ENCODE measurements around the gene PHKG1. TPM values are rescaled to one million over a fixed set of nuclear protein-coding genes. Genes with fewer than 3 reads are reported as not detected.

The PHKG1 gene
- total RNA-seq, 3 donors from 2014 or later (not counting 1 experiment from before 2014, with no cell fraction given): 4.9 to 5.6 (median 5.0) TPM

DNA sequence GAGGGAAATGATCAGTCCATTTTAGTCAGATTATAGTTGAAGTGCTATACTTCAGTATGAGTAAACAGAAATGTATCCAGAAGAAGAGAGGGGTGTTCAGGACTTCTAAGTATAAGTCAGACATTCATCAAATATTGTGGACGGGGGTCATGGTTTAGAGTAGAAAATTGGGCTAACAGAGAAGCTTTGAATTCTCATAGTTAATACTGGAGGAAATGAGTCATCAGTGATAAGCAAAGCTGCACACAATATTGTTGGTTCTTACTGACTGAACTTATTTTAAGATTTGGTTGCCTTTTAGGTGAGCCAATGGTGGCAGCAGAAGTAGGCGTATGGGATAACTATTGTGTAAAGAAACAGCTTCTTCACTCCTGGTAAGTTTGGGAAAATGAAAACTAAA, 30.4 kb downstream of the PHKG1 start:
- intact Hi-C loops (cut with micrococcal nuclease): loop anchor here (5.0 kb wide), 2 partner anchors 110 to 695 kb away; partner anchors contain the start of genes LANCL2 and MRPS17
- no peak for ATAC-seq
- no peaks in the 10 kb centered on the region for H3K27me3 ChIP-seq (ENCODE audit: control insufficient read depth, insufficient read depth, low read length)
- Mint-ChIP-seq H3K9me3 (no peaks in the 10 kb centered on the region), H3K4me1 (peaks cover 27 to 31% of the 10 kb centered on the region in 2 donors), H3K27ac (peak overlapping the region; percentile 95 to 98), H3K4me3 (peak overlapping the region; percentile 95), H3K27me3 (ENCODE audit: low read depth in 2 of 2) (no peaks in the 10 kb centered on the region), H3K36me3 (peaks cover 21% of the 10 kb centered on the region)
- peaks cover 48% of the 10 kb centered on the region for H3K36me3 ChIP-seq (ENCODE audit: control insufficient read depth, insufficient read depth, low read length)
- no peak for DNase-seq
- no peak for TF ChIP-seq CTCF (IDR thresholded peaks at IDR 0.05)
- H3K4me3 ChIP-seq (ENCODE audit: low read length): no peak overlapping the region
- 81% methylated on average over 2 of the region's 2 CpGs for WGBS (ENCODE audit: insufficient coverage)
- no peak overlapping the region for H3K27ac ChIP-seq (ENCODE audit: low read length)
- peaks cover 14% of the 10 kb centered on the region for H3K4me1 ChIP-seq (ENCODE audit: control insufficient read depth, insufficient read depth, low read length)
- H3K9me3 ChIP-seq (ENCODE audit: control insufficient read depth, insufficient read depth, low read length): no peaks in the 10 kb centered on the region

DNA sequence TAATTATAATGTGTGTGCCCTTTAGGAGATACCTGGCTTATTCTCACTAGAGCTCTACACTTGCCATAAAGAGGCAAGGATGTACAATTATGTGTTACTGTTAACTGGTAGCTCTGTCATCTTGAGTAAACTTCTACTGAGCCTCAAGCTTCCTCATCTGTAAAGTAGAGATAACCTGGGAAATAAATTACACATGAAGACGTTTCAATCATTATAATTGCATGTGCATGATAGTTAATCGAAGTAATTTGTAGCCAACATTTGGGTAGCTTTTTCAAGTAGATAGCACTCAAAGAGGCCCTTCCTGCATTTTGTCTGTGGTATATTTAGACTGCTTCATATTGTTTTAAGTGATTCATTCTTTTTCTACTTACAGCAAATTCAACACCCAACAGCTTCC, 38.8 kb downstream of the PHKG1 start:
- no peak for TF ChIP-seq CTCF (IDR thresholded peaks at IDR 0.05)
- DNase-seq: no peak
- H3K4me3 Mint-ChIP-seq: peak overlapping the region; percentile 40
- H3K9me3 ChIP-seq (ENCODE audit: control insufficient read depth, insufficient read depth, low read length): no peaks in the 10 kb centered on the region
- H3K27me3 Mint-ChIP-seq (ENCODE audit: low read depth in 2 of 2): no peaks in the 10 kb centered on the region
- peaks cover 49% of the 10 kb centered on the region for H3K36me3 ChIP-seq (ENCODE audit: control insufficient read depth, insufficient read depth, low read length)
- H3K4me1 ChIP-seq (ENCODE audit: control insufficient read depth, insufficient read depth, low read length): peaks cover 27% of the 10 kb centered on the region
- no peak overlapping the region for H3K27ac ChIP-seq (ENCODE audit: low read length)
- intact Hi-C loops (cut with micrococcal nuclease): loop anchor here (5.0 to 10.0 kb wide), 2 partner anchors 53 to 479 kb away; partner anchors contain the start of genes CHCHD2 and VOPP1
- no peak for ATAC-seq
- H3K27me3 ChIP-seq (ENCODE audit: control insufficient read depth, insufficient read depth, low read length): no peaks in the 10 kb centered on the region
- peaks cover 4 to 18% of the 10 kb centered on the region in 2 donors for H3K4me1 Mint-ChIP-seq
- H3K4me3 ChIP-seq (ENCODE audit: low read length): no peak overlapping the region
- H3K9me3 Mint-ChIP-seq: no peaks in the 10 kb centered on the region
- WGBS (ENCODE audit: insufficient coverage): 100% methylated on average over 2 of the region's 2 CpGs
- peak overlapping the region in 1 of 2 donors; percentile 43 for H3K27ac Mint-ChIP-seq
- H3K36me3 Mint-ChIP-seq: peaks cover 6% of the 10 kb centered on the region

DNA sequence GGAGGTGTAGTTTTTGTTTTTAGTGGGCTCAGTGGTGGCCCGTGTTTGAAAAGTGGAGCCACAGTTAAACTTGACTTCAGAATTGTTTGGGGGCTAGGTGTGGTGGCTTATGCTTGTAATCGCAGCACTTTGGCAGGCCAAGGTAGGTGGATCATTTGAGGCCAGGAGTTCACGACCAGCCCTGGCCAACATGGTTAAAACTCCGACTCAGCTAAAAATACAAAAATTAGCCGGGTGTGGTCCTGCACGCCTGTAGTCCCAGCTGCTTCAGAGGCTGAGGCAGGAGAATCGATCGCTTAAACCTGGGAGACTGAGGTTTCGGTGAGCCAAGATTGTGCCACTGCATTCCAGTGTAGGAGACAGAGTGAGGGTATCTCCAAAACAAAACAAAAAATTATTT, 39.4 kb downstream of the PHKG1 start:
- no peaks in the 10 kb centered on the region for H3K27me3 Mint-ChIP-seq (ENCODE audit: low read depth in 2 of 2)
- Histone ChIP-seq H3K36me3 (ENCODE audit: control insufficient read depth, insufficient read depth, low read length) (peaks cover 43% of the 10 kb centered on the region), H3K27me3 (ENCODE audit: control insufficient read depth, insufficient read depth, low read length) (no peaks in the 10 kb centered on the region), H3K4me1 (ENCODE audit: control insufficient read depth, insufficient read depth, low read length) (peaks cover 27% of the 10 kb centered on the region), H3K9me3 (ENCODE audit: control insufficient read depth, insufficient read depth, low read length) (no peaks in the 10 kb centered on the region), H3K4me3 (ENCODE audit: low read length) (no peak overlapping the region), H3K27ac (ENCODE audit: low read length) (no peak overlapping the region)
- ATAC-seq (no peak), DNase-seq (no peak)
- H3K9me3 Mint-ChIP-seq: no peaks in the 10 kb centered on the region
- peak overlapping the region; percentile 83 to 93 for H3K27ac Mint-ChIP-seq
- 86% methylated on average over 9 of the region's 9 CpGs for WGBS (ENCODE audit: insufficient coverage)
- H3K4me3 Mint-ChIP-seq: peak overlapping the region; percentile 21
- TF ChIP-seq CTCF (IDR thresholded peaks at IDR 0.05): no peak
- intact Hi-C loops (cut with micrococcal nuclease): loop anchor here (5.0 to 10.0 kb wide), 2 partner anchors 54 to 479 kb away; partner anchors contain the start of genes CHCHD2 and VOPP1
- H3K36me3 Mint-ChIP-seq: peaks cover 6% of the 10 kb centered on the region
- peaks cover 4 to 18% of the 10 kb centered on the region in 2 donors for H3K4me1 Mint-ChIP-seq
